Measurements from ENCODE around the gene TXNRD1. TPM values are rescaled to one million over a fixed set of nuclear protein-coding genes. Genes with fewer than 3 reads are reported as not detected.

Gene TXNRD1
- total and polyA plus RNA-seq, 4 donors, result 23.6 to 70.8 (median 55.7) TPM

DNA sequence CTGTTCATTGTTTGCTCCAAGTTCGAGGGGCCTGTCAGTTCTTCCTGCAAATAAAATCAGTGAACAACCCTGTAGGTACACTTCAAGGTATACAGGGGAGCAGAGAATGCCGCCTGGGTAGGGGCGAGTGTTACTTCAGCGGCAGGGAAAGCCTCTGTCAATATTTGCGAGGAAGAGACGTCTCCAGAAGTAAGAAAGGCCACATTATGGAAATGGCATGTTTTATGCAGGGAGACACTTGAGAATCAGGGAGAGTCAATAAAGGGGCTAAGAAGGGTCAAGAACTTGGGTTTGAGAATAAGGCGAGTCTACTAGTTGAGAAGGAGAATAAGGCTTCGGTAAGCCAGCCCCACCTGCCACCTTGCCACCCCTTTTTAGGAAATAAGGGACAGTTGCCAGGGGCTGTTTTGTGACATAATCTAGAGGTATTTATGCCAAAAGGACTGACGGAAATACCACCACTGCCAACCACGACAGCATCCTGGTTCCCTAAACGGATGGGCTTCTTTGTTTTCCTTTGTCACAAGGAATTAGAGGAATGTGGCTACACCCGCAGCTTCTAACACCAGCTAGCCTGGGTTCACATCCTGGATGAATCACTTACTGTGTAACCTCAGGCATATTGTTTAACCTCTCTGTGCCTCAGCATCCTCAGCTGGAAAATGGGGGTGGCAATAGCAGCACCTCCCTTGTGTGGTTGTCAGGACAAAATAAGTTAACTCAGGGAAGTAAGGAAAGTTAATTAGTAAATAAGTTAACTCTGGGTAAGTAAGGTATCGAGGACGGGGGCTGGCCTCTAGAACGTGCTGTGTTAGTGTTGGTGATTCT is 155.7 kb downstream of the TXNRD1 start (continued):
- TF ChIP-seq, protein P1, sequence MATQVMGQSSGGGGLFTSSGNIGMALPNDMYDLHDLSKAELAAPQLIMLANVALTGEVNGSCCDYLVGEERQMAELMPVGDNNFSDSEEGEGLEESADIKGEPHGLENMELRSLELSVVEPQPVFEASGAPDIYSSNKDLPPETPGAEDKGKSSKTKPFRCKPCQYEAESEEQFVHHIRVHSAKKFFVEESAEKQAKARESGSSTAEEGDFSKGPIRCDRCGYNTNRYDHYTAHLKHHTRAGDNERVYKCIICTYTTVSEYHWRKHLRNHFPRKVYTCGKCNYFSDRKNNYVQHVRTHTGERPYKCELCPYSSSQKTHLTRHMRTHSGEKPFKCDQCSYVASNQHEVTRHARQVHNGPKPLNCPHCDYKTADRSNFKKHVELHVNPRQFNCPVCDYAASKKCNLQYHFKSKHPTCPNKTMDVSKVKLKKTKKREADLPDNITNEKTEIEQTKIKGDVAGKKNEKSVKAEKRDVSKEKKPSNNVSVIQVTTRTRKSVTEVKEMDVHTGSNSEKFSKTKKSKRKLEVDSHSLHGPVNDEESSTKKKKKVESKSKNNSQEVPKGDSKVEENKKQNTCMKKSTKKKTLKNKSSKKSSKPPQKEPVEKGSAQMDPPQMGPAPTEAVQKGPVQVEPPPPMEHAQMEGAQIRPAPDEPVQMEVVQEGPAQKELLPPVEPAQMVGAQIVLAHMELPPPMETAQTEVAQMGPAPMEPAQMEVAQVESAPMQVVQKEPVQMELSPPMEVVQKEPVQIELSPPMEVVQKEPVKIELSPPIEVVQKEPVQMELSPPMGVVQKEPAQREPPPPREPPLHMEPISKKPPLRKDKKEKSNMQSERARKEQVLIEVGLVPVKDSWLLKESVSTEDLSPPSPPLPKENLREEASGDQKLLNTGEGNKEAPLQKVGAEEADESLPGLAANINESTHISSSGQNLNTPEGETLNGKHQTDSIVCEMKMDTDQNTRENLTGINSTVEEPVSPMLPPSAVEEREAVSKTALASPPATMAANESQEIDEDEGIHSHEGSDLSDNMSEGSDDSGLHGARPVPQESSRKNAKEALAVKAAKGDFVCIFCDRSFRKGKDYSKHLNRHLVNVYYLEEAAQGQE (IDR thresholded peaks at IDR 0.05), result no peak
- no peak for TF ChIP-seq JUND (IDR thresholded peaks at IDR 0.05)

DNA sequence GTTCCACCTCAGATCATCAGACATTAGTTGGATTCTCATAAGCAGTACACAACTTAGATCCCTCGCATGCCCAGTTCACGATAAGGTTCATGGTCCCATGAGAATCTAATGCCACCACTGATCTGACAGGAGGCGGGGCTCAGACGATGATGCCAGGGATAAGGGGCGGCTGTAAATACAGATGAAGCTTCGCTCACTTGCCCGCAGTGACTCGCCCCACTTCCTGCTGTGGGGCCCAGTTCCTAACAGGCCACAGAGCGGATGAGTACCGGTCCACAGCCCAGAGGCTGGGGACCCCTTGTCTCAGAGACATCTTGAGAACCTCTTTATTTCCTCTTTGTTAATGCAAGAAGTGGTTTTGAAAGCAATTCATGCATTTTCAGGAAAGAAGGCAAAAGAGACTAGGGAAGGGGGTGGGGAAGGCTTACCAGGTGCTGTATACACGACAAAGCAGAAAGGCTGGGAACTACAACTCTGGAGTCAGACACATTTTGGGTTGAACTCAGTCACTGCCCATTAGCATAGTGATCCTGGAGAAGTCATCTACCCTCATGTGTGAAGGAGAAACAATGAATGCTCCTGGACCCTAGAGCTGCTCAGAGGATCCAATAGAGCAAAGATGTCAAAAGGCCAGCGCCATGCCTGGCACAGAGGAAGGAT is 156.6 kb downstream of the TXNRD1 start:
- Histone ChIP-seq H3K4me3 (ENCODE audit: low read depth in 1 of 3, low read length in 3 of 3) (no peak overlapping the region), H3K36me3 (ENCODE audit: control insufficient read depth in 4 of 4, insufficient read depth in 3 of 4, low read depth in 1 of 4, low read length in 3 of 4) (no peaks in the 10 kb centered on the region), H3K9ac (ENCODE audit: low read depth in 1 of 2, low read length in 2 of 2) (no peak overlapping the region), H3K27ac (ENCODE audit: low read depth in 1 of 2, low read length in 2 of 2) (no peak overlapping the region), H3K4me1 (ENCODE audit: control insufficient read depth in 4 of 4, insufficient read depth in 4 of 4, low read length in 3 of 4) (no peaks in the 10 kb centered on the region), H3K9me3 (ENCODE audit: control insufficient read depth in 4 of 4, low read length in 3 of 4) (peaks cover 4 to 8% (median 6%) of the 10 kb centered on the region in 4 donors), H3K27me3 (ENCODE audit: control insufficient read depth in 4 of 4, insufficient read depth in 4 of 4, low read length in 3 of 4) (no peaks in the 10 kb centered on the region)
- 79% methylated on average over 12 of the region's 12 CpGs for WGBS
- no peak for DNase-seq (ENCODE audit: low spot score)
- TF ChIP-seq FOXA1 (IDR thresholded peaks at IDR 0.05) (no peak), FOXA2 (IDR thresholded peaks at IDR 0.05) (no peak), RAD21 (IDR thresholded peaks at IDR 0.05) (no peak), EGR1 (IDR thresholded peaks at IDR 0.05; ENCODE audit: low read depth in 2 of 2) (no peak), HNF4A (conservative IDR thresholded peaks at IDR 0.05) (no peak), NR2F2 (IDR thresholded peaks at IDR 0.05) (no peak), HNF4G (IDR thresholded peaks at IDR 0.05) (no peak), TAF1 (conservative IDR thresholded peaks at IDR 0.05) (no peak), RXRA (IDR thresholded peaks at IDR 0.05) (no peak), SP1 (IDR thresholded peaks at IDR 0.05) (no peak), GABPA (IDR thresholded peaks at IDR 0.05 in 1 of 2, conservative IDR thresholded peaks at IDR 0.05 in 1 of 2) (no peak), YY1 (IDR thresholded peaks at IDR 0.05) (no peak)
- TF ChIP-seq, protein P1 (IDR thresholded peaks at IDR 0.05), result no peak
- TF ChIP-seq, protein P2, sequence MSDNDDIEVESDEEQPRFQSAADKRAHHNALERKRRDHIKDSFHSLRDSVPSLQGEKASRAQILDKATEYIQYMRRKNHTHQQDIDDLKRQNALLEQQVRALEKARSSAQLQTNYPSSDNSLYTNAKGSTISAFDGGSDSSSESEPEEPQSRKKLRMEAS (IDR thresholded peaks at IDR 0.05), result no peak
- TF ChIP-seq, protein P3, sequence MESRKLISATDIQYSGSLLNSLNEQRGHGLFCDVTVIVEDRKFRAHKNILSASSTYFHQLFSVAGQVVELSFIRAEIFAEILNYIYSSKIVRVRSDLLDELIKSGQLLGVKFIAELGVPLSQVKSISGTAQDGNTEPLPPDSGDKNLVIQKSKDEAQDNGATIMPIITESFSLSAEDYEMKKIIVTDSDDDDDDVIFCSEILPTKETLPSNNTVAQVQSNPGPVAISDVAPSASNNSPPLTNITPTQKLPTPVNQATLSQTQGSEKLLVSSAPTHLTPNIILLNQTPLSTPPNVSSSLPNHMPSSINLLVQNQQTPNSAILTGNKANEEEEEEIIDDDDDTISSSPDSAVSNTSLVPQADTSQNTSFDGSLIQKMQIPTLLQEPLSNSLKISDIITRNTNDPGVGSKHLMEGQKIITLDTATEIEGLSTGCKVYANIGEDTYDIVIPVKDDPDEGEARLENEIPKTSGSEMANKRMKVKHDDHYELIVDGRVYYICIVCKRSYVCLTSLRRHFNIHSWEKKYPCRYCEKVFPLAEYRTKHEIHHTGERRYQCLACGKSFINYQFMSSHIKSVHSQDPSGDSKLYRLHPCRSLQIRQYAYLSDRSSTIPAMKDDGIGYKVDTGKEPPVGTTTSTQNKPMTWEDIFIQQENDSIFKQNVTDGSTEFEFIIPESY (IDR thresholded peaks at IDR 0.05), result no peak
- TF ChIP-seq, protein P4, sequence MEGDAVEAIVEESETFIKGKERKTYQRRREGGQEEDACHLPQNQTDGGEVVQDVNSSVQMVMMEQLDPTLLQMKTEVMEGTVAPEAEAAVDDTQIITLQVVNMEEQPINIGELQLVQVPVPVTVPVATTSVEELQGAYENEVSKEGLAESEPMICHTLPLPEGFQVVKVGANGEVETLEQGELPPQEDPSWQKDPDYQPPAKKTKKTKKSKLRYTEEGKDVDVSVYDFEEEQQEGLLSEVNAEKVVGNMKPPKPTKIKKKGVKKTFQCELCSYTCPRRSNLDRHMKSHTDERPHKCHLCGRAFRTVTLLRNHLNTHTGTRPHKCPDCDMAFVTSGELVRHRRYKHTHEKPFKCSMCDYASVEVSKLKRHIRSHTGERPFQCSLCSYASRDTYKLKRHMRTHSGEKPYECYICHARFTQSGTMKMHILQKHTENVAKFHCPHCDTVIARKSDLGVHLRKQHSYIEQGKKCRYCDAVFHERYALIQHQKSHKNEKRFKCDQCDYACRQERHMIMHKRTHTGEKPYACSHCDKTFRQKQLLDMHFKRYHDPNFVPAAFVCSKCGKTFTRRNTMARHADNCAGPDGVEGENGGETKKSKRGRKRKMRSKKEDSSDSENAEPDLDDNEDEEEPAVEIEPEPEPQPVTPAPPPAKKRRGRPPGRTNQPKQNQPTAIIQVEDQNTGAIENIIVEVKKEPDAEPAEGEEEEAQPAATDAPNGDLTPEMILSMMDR (IDR thresholded peaks at IDR 0.05; ENCODE audit: low read depth, low read length, missing input control), result no peak
- TF ChIP-seq, protein P5, sequence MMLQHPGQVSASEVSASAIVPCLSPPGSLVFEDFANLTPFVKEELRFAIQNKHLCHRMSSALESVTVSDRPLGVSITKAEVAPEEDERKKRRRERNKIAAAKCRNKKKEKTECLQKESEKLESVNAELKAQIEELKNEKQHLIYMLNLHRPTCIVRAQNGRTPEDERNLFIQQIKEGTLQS (IDR thresholded peaks at IDR 0.05), result no peak
